Measurements from ENCODE around the gene OSBPL2.
A peak's percentile ranks its signal among the peaks of the same experiment; 100 is the strongest.

Gene OSBPL2

DNA sequence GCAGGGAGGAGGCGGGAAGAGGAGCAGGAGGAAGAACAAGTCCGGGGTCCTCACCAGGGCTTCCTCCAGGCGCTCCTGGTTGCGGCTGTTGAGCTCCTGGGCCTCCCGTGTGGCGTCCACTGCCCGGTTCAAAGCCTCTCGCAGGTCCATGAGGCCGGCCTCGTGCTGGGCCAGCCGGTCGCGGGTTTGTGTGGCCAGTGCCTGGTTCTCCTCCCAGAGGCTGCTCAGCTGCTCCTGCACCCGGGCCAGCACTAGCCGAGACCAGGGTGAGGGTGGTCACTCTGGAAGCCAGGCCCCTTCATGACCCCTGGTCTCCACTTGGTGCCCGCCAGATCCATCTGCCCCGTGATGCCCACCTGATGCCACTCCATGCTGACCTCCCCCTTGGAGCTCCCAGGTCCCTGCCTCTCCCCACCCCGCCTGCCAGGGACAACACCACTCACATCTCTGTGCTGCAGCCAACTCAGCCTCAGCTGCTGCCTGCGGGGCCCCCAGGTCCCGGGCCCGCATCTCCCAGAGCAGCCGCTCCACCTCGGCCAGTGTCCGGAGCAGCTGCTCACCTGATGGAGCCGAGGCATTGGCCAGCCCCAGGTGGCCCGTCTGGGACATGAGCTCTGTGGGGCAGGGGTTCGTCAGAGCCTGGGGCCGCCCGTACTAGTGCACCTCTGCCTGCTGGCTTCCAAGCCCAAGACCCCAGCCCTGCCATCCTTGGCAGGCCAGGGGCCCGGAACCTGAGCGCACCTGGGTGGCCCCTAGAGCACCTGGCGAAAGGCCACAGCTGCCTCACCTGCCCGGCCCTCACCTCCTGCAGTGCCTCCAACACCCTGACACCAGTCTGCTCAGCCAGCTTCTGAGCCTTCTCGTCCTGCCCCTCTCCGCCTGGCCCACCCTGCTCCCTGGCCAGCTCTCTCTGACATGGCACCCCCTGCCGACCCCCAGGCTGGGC lies 80.4 kb downstream of the OSBPL2 start:
- Mint-ChIP-seq H3K4me3 (no peak overlapping the region), H3K4me1 (peaks cover 5% of the 10 kb centered on the region in 2 donors), H3K36me3 (peaks cover 15 to 17% of the 10 kb centered on the region in 2 donors), H3K9me3 (peaks cover 0 to 3% of the 10 kb centered on the region in 2 donors), H3K27ac (peak overlapping the region; percentile 34), H3K27me3 (no peaks in the 10 kb centered on the region)
- ATAC-seq (replicated peaks): peak; percentile 53 to 54
- no peak for DNase-seq

DNA sequence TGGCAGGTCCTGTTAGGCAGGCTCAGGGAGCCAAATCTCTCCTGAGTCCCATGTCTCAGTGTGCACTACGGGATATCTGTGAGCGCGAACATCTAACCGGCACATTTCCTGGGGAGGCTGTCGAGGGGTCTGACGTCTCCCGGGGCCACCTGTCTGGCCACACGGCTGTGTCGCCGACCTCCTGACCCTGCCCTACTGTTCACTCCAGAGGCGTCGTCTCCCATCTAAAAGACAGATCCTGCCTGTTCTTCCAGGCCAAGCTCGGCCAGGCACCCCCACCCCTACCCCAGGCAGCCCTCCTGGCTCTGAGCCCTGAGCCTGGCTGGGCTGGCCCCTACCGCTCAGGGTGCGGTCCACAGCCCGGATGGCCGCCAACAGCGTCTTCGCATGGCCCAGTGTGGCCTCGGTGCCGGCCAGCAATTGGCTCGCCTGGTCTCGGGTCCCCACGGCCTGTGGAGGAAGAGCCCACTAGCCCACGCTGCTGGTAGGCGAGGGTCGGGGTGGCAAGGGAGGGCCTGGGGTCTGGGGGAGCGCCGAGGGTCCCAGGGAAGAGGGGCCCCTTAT lies 81.1 kb downstream of the OSBPL2 start:
- DNase-seq: no peak
- H3K27ac Mint-ChIP-seq: no peak overlapping the region
- H3K36me3 Mint-ChIP-seq: peaks cover 18 to 20% of the 10 kb centered on the region in 2 donors
- no peak overlapping the region for H3K4me3 Mint-ChIP-seq
- H3K27me3 Mint-ChIP-seq: no peaks in the 10 kb centered on the region
- ATAC-seq (replicated peaks): peak in 1 of 2 donors; percentile 5
- H3K9me3 Mint-ChIP-seq: peaks cover 0 to 3% of the 10 kb centered on the region in 2 donors
- peaks cover 5% of the 10 kb centered on the region in 2 donors for H3K4me1 Mint-ChIP-seq

DNA sequence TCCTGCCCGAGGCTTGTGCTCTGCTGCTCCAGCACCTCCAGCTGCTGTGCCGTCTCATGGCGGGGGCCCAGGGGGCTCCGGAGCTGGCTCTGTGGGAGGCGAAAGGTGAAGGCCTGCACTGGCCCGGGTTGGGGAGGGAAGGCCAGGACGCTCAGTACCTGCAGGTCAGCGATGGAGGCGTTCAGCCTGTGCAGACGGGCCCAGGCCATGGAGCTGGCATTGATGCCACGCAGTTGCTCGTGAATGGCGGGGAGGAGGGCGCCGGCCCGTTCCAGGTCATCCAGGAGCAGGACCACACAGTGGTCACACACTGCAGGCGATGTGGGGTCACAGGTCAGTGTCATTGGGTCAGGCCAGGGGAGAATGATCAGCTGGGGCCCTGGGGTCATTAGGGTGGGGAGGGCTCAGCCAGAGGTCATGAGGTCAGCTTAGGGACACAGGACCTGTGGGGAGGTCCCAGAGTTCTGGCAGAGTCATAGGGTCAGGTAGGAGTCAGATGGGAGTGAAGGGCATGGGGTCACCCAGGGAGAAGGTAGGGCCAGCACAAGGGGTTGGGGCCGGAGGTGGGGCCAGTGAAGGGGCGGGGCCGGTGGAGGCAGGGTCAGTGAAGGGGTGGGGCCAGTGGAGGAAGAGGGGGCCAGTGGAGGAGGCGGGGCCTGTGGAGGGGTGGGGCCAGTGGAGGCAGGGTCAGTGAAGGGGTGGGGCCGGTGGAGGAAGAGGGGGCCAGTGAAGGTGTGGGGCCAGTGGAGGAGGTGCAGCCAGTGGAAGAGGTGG lies 82.4 kb downstream of the OSBPL2 start:
- Mint-ChIP-seq H3K36me3 (peaks cover 24 to 28% of the 10 kb centered on the region in 2 donors), H3K27me3 (no peaks in the 10 kb centered on the region), H3K4me1 (peaks cover 5% of the 10 kb centered on the region in 2 donors), H3K27ac (no peak overlapping the region), H3K4me3 (no peak overlapping the region), H3K9me3 (peaks cover 0 to 3% of the 10 kb centered on the region in 2 donors)
- ATAC-seq (replicated peaks) (peak in 1 of 2 donors; percentile 15), DNase-seq (no peak)

DNA sequence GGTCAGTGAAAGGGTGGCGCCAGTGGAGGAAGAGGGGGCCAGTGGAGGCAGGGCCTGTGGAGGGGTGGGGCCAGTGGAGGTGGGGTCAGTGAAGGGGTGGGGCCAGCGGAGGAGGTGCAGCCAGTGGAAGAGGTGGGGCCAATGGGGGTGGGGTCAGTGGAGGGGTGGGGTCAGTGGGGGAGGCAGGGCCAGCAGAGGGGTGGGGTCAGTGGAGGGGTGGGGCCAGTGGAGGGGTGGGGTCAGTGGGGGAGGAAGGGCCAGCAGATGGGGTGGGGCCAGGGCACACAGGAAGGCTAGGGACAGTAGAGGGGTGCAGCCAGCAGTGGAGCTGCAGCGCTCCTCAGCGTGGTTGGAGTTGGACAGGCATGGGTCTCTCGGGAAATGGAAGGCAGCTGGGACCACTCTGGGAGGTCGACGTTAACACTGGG lies 83.2 kb downstream of the OSBPL2 start:
- Mint-ChIP-seq H3K4me3 (no peak overlapping the region), H3K27me3 (no peaks in the 10 kb centered on the region), H3K27ac (no peak overlapping the region), H3K9me3 (peaks cover 0 to 3% of the 10 kb centered on the region in 2 donors), H3K36me3 (peaks cover 22 to 28% of the 10 kb centered on the region in 2 donors), H3K4me1 (peaks cover 5% of the 10 kb centered on the region in 2 donors)
- DNase-seq (no peak), ATAC-seq (replicated peaks) (peak in 1 of 2 donors; percentile 37)

DNA sequence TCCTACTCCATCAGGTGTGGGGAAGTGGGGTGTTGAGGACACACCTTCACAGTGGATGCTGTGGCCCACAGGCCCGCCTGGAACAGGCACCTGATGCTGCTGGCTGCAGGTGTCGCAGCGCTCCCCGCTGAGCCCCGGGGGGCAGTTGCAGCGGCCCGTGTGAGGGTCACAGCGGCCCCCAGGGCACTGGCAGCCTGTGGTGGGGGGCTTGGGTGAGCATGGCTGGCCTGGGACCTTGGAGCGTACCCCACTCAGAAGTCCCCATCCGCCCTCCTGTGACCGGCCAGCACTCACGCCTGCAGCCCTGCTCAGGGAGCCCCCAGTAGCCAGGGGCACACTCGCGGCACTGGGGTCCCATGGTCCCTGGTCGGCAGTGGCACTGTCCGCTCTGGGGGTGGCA lies 83.7 kb downstream of the OSBPL2 start:
- DNase-seq: no peak
- Mint-ChIP-seq H3K27ac (no peak overlapping the region), H3K4me3 (no peak overlapping the region), H3K9me3 (peaks cover 0 to 3% of the 10 kb centered on the region in 2 donors), H3K4me1 (peaks cover 5% of the 10 kb centered on the region in 2 donors), H3K36me3 (peaks cover 19 to 27% of the 10 kb centered on the region in 2 donors), H3K27me3 (no peaks in the 10 kb centered on the region)
- no peak for ATAC-seq (replicated peaks)

DNA sequence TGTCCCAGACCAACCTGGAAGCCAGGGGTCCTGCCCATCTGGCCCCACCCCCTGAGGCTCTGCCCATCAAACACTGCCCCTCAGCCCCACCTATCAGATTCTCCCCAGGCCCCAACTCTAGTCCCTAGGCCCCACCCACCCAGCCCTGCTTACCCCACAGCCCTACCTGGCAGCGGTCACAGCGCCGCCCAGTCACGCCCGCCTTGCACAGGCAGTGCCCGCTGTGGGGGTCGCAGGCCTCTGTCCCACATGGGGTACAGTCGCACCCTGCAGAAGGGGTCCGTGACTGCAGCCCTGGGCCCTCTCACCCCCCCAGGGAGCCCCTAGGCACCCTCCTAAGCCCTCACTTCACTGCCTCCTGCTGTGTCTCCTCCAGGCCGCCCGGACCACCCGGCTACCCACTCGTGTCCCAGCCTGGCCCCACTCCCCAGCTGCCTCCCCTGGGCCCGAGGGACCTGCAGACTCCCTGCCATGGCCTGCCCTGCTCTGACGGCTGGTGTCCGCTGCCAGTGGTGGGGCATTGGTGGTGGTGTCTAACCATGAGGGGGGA lies 84.2 kb downstream of the OSBPL2 start:
- H3K9me3 Mint-ChIP-seq: peaks cover 0 to 3% of the 10 kb centered on the region in 2 donors
- peaks cover 2 to 4% of the 10 kb centered on the region in 2 donors for H3K4me1 Mint-ChIP-seq
- H3K27ac Mint-ChIP-seq: no peak overlapping the region
- H3K27me3 Mint-ChIP-seq: no peaks in the 10 kb centered on the region
- peaks cover 24 to 31% of the 10 kb centered on the region in 2 donors for H3K36me3 Mint-ChIP-seq
- ATAC-seq (replicated peaks) (no peak), DNase-seq (no peak)
- no peak overlapping the region for H3K4me3 Mint-ChIP-seq

DNA sequence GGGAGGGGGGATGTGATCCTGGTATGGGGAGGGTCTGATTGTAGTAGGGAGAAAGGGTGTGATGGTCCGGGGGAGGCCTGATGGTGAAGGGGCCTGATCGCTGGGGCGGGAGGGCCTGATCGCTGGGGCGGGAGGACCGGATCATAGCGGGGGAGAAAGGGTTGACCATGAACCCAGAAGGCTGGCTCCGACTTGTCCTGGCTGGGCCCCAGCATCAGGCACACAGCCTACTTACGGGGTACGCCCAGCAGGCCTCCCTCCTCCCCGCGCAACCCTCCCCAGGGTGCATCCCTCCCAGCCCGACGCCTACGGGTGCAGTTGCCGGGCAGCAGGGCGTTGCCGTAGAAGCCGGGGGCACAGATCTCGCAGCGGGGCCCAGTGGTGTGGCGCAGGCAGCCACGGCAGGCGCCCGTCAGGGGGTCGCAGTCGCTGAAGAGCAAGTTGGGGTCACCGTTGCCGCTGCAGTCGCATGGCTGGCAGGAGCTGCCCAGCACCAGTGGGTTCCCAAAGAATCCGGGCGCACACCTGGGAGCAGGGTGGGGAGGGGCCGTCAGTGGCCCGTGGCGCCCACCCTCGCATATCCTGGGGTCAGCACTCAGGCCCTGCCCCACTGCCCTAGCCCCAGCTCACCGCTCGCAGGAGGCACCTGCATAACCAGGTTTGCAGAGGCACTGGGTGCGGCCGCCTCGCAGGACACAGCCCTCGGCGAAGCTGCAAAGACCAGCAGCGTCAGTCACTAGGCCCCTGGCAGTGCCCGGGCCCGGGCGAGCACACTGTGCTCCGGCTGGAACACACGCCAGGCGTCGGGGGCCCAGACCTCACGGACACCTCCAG lies 85.0 kb downstream of the OSBPL2 start:
- ATAC-seq (replicated peaks) (no peak), DNase-seq (no peak)
- Mint-ChIP-seq H3K9me3 (peaks cover 0 to 3% of the 10 kb centered on the region in 2 donors), H3K27me3 (no peaks in the 10 kb centered on the region), H3K4me3 (no peak overlapping the region), H3K4me1 (peaks cover 0 to 4% of the 10 kb centered on the region in 2 donors), H3K27ac (no peak overlapping the region), H3K36me3 (peaks cover 25 to 31% of the 10 kb centered on the region in 2 donors)

DNA sequence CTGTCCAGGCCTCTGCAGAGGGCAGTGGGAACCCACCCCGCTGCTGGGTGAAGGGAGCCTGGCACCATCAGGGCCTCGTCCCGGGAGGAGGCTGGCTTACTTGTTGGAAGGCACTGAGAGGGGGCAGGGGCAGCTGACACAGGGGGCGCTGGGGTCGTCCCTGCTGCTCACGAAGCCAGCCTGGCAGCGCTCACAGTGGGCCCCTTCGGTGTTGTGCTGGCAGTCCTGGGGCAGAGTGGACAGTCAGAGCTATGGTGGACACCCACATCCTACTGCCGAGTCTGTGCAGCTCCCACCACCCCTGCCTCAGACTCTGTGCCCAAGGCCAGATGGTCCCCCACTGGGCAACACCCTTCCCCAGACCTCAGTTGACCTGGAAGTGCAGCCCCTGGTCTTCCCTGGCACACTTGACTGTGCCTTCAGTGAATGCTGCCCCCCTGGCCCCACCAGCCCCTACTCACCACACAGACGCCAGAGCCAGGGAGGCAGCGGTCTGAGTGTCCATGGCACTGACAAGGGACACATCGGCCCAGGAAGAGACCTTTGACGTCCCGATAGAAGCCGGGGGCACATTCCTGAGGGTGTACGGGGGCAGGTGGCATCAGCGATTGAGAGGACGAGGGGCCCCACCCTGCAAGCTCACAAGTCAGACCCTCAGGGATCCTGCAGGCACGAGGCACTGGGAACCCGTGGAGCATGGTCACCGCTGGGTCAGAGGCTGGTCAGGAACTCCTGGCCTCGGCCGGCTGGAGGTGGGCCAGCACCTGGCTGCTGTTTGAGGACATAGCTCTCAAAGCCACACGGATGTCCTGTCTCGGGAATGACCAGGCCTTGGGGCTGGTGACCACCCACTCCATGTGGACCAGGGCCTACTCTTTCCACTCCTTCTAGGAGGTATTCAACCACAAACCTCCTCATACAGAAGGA lies 85.9 kb downstream of the OSBPL2 start:
- Mint-ChIP-seq H3K4me3 (no peak overlapping the region), H3K27ac (no peak overlapping the region), H3K9me3 (peaks cover 0 to 3% of the 10 kb centered on the region in 2 donors), H3K36me3 (peaks cover 22 to 28% of the 10 kb centered on the region in 2 donors), H3K4me1 (peaks cover 0 to 4% of the 10 kb centered on the region in 2 donors), H3K27me3 (no peaks in the 10 kb centered on the region)
- ATAC-seq (replicated peaks): no peak
- DNase-seq: no peak

DNA sequence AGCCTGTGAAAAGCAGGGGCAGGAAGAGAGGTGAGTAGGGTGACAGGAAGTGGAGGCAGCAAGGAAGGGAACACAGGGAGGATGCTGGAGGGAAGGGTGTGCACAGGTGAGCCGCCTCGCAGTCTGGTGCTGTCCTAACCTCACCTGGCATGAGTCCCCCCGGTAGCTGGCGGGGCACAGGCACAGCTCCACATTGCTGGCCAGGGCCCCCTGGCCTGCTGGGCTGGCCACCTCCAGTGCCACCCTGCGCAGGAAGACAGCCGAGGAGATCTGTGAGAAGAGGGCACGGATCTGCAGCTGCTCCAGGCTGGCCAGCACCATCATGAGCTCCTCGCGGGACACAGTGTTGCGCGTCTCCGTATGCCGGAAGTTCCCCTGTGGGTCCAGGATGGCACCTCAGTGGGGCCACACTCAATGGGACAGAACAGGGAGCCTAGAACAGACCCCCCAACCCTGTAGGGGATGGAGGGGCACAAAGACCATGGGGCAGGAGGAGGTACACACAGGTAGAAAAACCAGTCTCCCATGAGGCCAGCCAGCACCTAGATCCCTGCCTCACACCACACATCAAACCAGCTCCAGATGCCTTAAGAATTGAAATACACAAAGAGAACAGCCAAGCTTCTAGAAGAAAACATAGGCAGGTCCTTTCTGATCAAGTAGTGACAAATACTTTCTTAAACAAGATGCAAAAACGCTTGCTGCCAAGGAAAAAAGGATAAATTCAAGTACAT lies 87.0 kb downstream of the OSBPL2 start:
- no peak overlapping the region for H3K27ac Mint-ChIP-seq
- ATAC-seq (replicated peaks) (no peak), DNase-seq (no peak)
- H3K4me1 Mint-ChIP-seq: peaks cover 0 to 4% of the 10 kb centered on the region in 2 donors
- H3K27me3 Mint-ChIP-seq: no peaks in the 10 kb centered on the region
- H3K4me3 Mint-ChIP-seq: no peak overlapping the region
- H3K9me3 Mint-ChIP-seq: peaks cover 0 to 3% of the 10 kb centered on the region in 2 donors
- peaks cover 22 to 31% of the 10 kb centered on the region in 2 donors for H3K36me3 Mint-ChIP-seq

DNA sequence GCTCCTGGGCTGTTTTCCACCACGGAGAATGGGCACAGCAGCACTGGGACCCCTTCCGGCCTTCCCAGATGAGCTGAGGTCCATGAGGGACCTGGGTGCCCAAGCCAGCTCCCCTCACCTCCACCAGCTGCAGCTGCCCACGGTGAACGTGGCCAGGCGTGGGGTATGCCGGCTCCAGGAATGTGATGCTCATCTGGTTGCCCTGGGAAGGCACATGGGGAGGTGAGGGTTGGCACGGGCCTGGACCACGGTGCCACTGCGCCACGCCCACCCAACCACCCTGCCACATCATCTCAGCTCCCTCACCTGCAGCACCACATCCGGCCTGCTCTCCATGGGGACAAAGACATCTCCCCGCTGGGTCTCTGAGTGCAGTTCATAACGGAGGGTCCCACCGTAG lies 88.2 kb downstream of the OSBPL2 start:
- Mint-ChIP-seq H3K36me3 (peaks cover 20 to 26% of the 10 kb centered on the region in 2 donors), H3K9me3 (no peaks in the 10 kb centered on the region), H3K4me3 (no peak overlapping the region), H3K4me1 (no peaks in the 10 kb centered on the region), H3K27ac (no peak overlapping the region), H3K27me3 (no peaks in the 10 kb centered on the region)
- ATAC-seq (replicated peaks) (no peak), DNase-seq (no peak)

DNA sequence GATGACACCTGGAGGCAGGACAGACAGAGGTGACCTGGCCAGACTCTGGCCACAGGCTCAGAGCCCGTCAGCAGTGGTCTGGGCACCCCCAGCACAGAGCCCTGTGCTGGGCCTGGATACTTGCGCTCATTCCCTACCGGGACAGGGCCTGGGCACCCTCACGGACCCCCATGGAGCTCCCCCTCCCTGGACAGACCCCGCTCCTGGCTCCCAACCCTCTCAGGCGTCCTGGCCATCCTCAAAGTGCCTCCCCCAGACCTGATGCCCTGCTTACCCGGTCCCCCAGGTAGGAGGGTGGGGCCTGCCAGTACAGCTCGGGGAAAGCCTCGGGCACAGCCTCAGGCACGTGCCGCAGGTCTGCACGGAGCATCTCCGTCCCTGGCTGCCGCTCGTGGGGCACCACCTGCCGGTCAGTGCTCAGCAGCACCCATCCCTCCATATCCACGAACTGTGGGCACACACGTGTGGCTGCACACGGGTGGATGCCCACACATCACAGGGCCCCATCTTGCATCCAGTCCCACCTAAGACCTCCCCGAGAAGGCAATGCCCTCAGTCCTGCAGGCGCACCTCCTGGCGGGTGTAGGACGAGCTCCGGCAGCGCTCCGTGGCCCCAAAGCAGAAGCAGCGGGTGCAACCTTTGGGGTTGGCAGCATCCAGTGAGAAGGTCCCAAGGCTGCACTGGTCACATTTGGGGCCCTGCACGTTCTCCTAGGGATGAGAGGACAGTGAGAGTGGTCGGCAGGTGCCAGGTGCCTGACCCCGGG lies 88.8 kb downstream of the OSBPL2 start:
- no peaks in the 10 kb centered on the region for H3K9me3 Mint-ChIP-seq
- H3K27me3 Mint-ChIP-seq: no peaks in the 10 kb centered on the region
- DNase-seq (no peak), ATAC-seq (replicated peaks) (no peak)
- H3K4me1 Mint-ChIP-seq: no peaks in the 10 kb centered on the region
- H3K36me3 Mint-ChIP-seq: peaks cover 20 to 26% of the 10 kb centered on the region in 2 donors
- no peak overlapping the region for H3K27ac Mint-ChIP-seq
- no peak overlapping the region for H3K4me3 Mint-ChIP-seq
